Measurements from ENCODE around the gene DEPDC5.

Gene DEPDC5

DNA sequence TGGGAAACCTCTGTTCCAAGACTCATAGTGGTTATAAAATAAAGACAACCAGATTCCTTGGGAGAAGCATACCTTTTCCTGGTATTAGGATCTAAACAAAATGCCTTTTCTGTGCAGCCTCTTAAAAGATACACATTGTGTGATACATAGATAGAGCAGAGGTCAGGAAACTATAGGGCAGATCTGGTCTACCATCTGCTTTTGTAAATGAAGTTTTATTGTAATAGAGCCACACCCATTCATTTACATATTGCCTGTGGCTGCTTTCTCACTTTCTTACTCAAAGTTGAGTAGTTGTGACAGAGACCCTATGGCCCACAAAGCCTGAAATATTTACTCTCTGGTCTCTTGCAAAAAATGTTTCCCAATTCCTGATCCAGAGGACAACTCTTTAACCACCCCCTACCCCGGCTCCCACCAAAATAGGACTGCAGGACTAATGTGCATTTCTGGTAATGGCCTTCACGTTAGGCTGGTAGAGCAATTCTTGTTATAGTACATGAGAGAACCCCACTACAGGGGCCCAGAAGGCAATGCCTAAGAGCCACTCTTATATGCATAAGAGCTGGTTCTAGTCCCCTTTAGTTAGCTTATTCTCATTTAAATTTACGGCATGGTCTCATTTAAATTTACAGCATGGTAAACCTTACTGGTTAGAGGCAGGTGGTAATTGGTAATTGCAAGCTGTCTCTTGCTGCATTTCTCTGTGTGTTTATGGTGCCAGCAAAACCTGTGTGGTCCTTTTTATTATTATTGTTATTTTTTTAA lies 113.8 kb downstream of the DEPDC5 start:
- Histone ChIP-seq H3K4me3 (ENCODE audit: low read length) (no peak overlapping the region), H3K27me3 (ENCODE audit: control insufficient read depth, insufficient read depth, low read length) (no peaks in the 10 kb centered on the region), H3K36me3 (ENCODE audit: control insufficient read depth, insufficient read depth, low read length) (no peaks in the 10 kb centered on the region), H3K4me1 (ENCODE audit: control insufficient read depth, insufficient read depth, low read length) (no peaks in the 10 kb centered on the region), H3K9me3 (ENCODE audit: control insufficient read depth, low read length) (no peaks in the 10 kb centered on the region), H3K9ac (ENCODE audit: low read length) (no peak overlapping the region)

DNA sequence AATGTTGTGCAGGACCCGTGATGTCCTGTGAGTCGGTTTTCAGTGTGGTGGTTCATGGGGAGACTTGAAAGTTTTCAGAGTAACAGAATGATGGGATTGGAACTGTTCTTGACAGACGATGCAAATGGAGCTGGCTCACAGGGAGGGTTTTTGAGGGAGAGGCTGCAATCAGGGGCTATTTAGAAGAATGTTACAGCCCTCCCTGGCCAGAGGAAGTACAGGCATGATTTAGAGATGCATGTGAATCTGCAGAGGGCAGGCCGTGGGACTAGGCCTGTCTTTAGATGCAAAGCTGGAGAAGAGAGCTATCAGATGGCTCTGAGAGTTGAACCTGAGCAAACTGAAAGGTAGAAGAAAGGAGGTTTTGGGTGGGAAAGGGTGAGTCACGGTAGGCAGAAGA lies 115.9 kb downstream of the DEPDC5 start:
- Histone ChIP-seq H3K4me3 (ENCODE audit: low read length) (no peak overlapping the region), H3K36me3 (ENCODE audit: control insufficient read depth, insufficient read depth, low read length) (no peaks in the 10 kb centered on the region), H3K27me3 (ENCODE audit: control insufficient read depth, insufficient read depth, low read length) (no peaks in the 10 kb centered on the region), H3K9ac (ENCODE audit: low read length) (no peak overlapping the region), H3K4me1 (ENCODE audit: control insufficient read depth, insufficient read depth, low read length) (no peaks in the 10 kb centered on the region), H3K9me3 (ENCODE audit: control insufficient read depth, low read length) (no peaks in the 10 kb centered on the region)

DNA sequence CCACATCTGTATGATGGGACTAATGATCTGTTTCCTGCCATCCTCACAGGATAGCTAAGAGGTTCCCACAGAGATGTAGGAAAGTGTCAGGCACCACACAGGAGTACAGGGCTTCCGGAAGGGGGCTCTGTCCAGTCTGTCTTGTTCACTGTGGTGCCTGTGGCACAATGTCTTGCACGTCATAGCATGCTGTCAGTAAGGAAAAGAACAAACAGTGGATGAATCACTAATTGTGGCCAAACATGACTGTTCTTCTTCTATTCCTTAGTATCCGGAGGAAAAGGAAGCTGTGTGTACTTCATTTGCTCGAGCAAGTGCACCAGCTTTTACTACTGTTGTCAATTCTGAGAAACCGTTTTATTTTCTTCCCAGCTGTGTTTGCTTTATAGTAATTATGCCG lies 117.1 kb downstream of the DEPDC5 start:
- Histone ChIP-seq H3K27me3 (ENCODE audit: control insufficient read depth, insufficient read depth, low read length) (no peaks in the 10 kb centered on the region), H3K9me3 (ENCODE audit: control insufficient read depth, low read length) (no peaks in the 10 kb centered on the region), H3K9ac (ENCODE audit: low read length) (no peak overlapping the region), H3K4me1 (ENCODE audit: control insufficient read depth, insufficient read depth, low read length) (no peaks in the 10 kb centered on the region), H3K4me3 (ENCODE audit: low read length) (no peak overlapping the region), H3K36me3 (ENCODE audit: control insufficient read depth, insufficient read depth, low read length) (no peaks in the 10 kb centered on the region)

GRCh38 chr22:31871480-31871879 lies 117.7 kb downstream of the DEPDC5 start:
- H3K27me3 ChIP-seq (ENCODE audit: control insufficient read depth, insufficient read depth, low read length) = no peaks in the 10 kb centered on the region

DNA sequence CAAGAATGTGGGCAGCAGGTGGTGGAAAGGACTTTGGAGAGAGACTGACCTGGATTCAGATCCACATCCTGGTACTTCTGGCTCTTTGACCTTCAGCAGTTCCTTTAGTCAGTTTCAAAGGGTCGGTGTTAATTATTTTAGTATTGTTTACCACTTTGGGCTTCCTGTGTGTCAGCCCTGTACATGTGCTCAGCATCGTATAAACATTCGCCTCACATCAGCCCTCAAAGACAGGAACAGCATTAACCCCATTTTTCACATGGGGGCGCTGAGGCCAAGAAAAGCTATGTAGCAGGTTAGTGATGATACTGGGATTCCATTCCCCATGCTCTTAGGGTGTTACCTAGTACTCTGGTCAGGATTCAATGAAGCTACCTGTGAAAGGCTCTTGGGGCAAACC lies 118.4 kb downstream of the DEPDC5 start:
- H3K4me1 ChIP-seq (ENCODE audit: control insufficient read depth, insufficient read depth, low read length) = no peaks in the 10 kb centered on the region
- H3K9ac ChIP-seq (ENCODE audit: low read length) = no peak overlapping the region
- H3K27me3 ChIP-seq (ENCODE audit: control insufficient read depth, insufficient read depth, low read length) = no peaks in the 10 kb centered on the region
- H3K9me3 ChIP-seq (ENCODE audit: control insufficient read depth, low read length) = no peaks in the 10 kb centered on the region
- H3K36me3 ChIP-seq (ENCODE audit: control insufficient read depth, insufficient read depth, low read length) = no peaks in the 10 kb centered on the region
- no peak overlapping the region for H3K4me3 ChIP-seq (ENCODE audit: low read length)

More at GRCh38 chr22:31871480-31871879, 117.7 kb downstream of the DEPDC5 start:
- Histone ChIP-seq H3K9ac (ENCODE audit: low read length) (no peak overlapping the region), H3K9me3 (ENCODE audit: control insufficient read depth, low read length) (no peaks in the 10 kb centered on the region), H3K4me1 (ENCODE audit: control insufficient read depth, insufficient read depth, low read length) (no peaks in the 10 kb centered on the region), H3K4me3 (ENCODE audit: low read length) (no peak overlapping the region), H3K36me3 (ENCODE audit: control insufficient read depth, insufficient read depth, low read length) (no peaks in the 10 kb centered on the region)

GRCh38 chr22:31874821-31875220 lies 121.0 kb downstream of the DEPDC5 start:
- Histone ChIP-seq H3K27me3 (ENCODE audit: control insufficient read depth, insufficient read depth, low read length) (no peaks in the 10 kb centered on the region), H3K4me3 (ENCODE audit: low read length) (no peak overlapping the region), H3K36me3 (ENCODE audit: control insufficient read depth, insufficient read depth, low read length) (no peaks in the 10 kb centered on the region), H3K9me3 (ENCODE audit: control insufficient read depth, low read length) (no peaks in the 10 kb centered on the region), H3K9ac (ENCODE audit: low read length) (no peak overlapping the region), H3K4me1 (ENCODE audit: control insufficient read depth, insufficient read depth, low read length) (no peaks in the 10 kb centered on the region)

GRCh38 chr22:31876156-31876920 lies 122.5 kb downstream of the DEPDC5 start:
- no peak overlapping the region for H3K4me3 ChIP-seq (ENCODE audit: low read length)
- H3K9me3 ChIP-seq (ENCODE audit: control insufficient read depth, low read length) = no peaks in the 10 kb centered on the region
- H3K9ac ChIP-seq (ENCODE audit: low read length) = no peak overlapping the region
- H3K4me1 ChIP-seq (ENCODE audit: control insufficient read depth, insufficient read depth, low read length) = peaks cover 5% of the 10 kb centered on the region
- no peaks in the 10 kb centered on the region for H3K27me3 ChIP-seq (ENCODE audit: control insufficient read depth, insufficient read depth, low read length)
- no peaks in the 10 kb centered on the region for H3K36me3 ChIP-seq (ENCODE audit: control insufficient read depth, insufficient read depth, low read length)

DNA sequence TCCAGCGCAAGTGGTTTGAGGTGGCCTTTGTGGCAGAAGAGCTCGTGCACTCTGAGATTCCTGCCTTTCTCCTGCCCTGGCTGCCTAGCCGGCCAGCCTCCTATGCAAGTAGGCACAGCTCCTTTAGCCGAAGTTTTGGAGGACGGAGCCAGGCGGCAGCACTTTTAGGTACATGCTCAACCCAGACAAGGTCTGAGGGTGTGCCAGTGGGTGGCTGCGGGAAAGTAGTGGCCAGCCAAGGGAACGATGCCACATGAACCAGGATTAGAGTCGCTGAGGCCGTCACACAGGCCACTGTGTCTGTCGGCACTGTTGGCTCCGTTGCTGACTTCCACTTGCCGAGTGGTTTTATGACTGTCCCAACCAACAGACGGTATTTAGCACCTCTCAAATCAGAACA lies 125.8 kb downstream of the DEPDC5 start:
- Histone ChIP-seq H3K27me3 (ENCODE audit: control insufficient read depth, insufficient read depth, low read length) (no peaks in the 10 kb centered on the region), H3K36me3 (ENCODE audit: control insufficient read depth, insufficient read depth, low read length) (no peaks in the 10 kb centered on the region)

DNA sequence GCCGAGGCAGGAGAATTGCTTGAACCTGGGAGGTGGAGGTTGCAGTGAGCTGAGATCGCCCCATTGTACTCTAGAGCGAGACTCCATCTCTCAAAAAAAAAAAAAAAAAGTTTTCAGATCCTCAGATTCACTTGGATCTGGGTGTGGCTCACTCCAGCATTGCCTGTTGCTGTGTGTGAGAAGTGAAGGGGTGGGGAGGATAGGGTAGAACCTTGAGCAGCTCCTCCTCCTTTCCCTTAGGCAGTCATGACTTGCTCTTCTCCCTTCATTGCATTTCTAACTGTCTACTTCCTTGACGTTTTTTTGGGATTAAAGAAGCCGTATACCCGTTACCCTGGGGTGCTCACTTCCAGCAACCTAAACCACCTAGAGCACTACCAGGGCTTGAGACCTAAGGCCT lies 127.4 kb downstream of the DEPDC5 start:
- no peaks in the 10 kb centered on the region for H3K36me3 ChIP-seq (ENCODE audit: control insufficient read depth, insufficient read depth, low read length)

More for the DNA sequence above, 125.8 kb downstream of the DEPDC5 start:
- H3K4me3 ChIP-seq (ENCODE audit: low read length) = no peak overlapping the region
- H3K9ac ChIP-seq (ENCODE audit: low read length) = no peak overlapping the region
- no peaks in the 10 kb centered on the region for H3K9me3 ChIP-seq (ENCODE audit: control insufficient read depth, low read length)
- peaks cover 16% of the 10 kb centered on the region for H3K4me1 ChIP-seq (ENCODE audit: control insufficient read depth, insufficient read depth, low read length)

DNA sequence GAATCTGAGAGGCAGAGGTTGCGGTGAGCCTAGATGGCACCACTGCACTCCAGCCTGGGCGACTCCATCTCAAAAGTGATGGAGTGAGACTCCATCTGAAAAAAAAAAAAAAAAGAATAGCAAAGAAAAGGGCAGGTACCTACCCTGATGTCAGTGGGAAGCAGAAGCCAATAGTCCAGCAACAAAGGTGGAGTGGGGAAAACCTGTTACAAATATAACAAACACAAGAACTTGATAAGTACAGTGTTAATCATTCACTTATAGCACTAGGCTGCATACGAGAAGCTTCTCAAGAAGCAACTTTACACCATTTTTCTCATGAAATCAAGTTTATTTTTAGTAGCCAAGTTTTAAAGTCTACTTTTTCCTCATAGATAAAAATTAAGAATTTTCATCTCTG lies 128.0 kb downstream of the DEPDC5 start:
- Histone ChIP-seq H3K4me3 (ENCODE audit: low read length) (no peak overlapping the region), H3K9ac (ENCODE audit: low read length) (no peak overlapping the region), H3K9me3 (ENCODE audit: control insufficient read depth, low read length) (no peaks in the 10 kb centered on the region), H3K4me1 (ENCODE audit: control insufficient read depth, insufficient read depth, low read length) (peaks cover 16% of the 10 kb centered on the region), H3K36me3 (ENCODE audit: control insufficient read depth, insufficient read depth, low read length) (no peaks in the 10 kb centered on the region), H3K27me3 (ENCODE audit: control insufficient read depth, insufficient read depth, low read length) (no peaks in the 10 kb centered on the region)

More for the DNA sequence above, 127.4 kb downstream of the DEPDC5 start:
- H3K9ac ChIP-seq (ENCODE audit: low read length) = no peak overlapping the region
- no peaks in the 10 kb centered on the region for H3K9me3 ChIP-seq (ENCODE audit: control insufficient read depth, low read length)
- H3K4me1 ChIP-seq (ENCODE audit: control insufficient read depth, insufficient read depth, low read length) = peaks cover 16% of the 10 kb centered on the region
- no peaks in the 10 kb centered on the region for H3K27me3 ChIP-seq (ENCODE audit: control insufficient read depth, insufficient read depth, low read length)
- H3K4me3 ChIP-seq (ENCODE audit: low read length) = no peak overlapping the region

DNA sequence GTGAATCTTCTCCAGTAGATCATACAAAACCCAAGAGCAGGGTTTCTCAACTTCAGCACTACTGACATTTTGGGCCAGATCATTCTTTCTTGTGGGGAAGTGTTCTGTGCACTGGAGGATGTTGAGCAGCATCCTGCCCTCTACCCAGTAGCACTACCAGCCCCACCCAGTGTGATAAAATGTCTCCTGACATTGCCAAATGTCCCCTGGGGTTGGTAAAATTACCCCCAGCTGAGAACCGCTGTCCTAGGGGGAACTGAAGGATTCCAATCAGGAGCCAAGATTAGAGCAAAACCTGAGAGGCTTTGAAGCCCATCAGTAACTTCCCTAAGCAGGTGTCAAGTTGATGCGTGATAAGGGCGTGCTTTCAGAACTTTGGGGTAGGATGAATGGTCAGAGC lies 129.2 kb downstream of the DEPDC5 start:
- Histone ChIP-seq H3K4me1 (ENCODE audit: control insufficient read depth, insufficient read depth, low read length) (peaks cover 16% of the 10 kb centered on the region), H3K4me3 (ENCODE audit: low read length) (no peak overlapping the region), H3K27me3 (ENCODE audit: control insufficient read depth, insufficient read depth, low read length) (no peaks in the 10 kb centered on the region), H3K9ac (ENCODE audit: low read length) (no peak overlapping the region), H3K36me3 (ENCODE audit: control insufficient read depth, insufficient read depth, low read length) (no peaks in the 10 kb centered on the region), H3K9me3 (ENCODE audit: control insufficient read depth, low read length) (no peaks in the 10 kb centered on the region)

GRCh38 chr22:31883989-31884388 lies 130.2 kb downstream of the DEPDC5 start:
- Histone ChIP-seq H3K9me3 (ENCODE audit: control insufficient read depth, low read length) (no peaks in the 10 kb centered on the region), H3K27me3 (ENCODE audit: control insufficient read depth, insufficient read depth, low read length) (no peaks in the 10 kb centered on the region), H3K36me3 (ENCODE audit: control insufficient read depth, insufficient read depth, low read length) (no peaks in the 10 kb centered on the region), H3K9ac (ENCODE audit: low read length) (no peak overlapping the region), H3K4me3 (ENCODE audit: low read length) (no peak overlapping the region), H3K4me1 (ENCODE audit: control insufficient read depth, insufficient read depth, low read length) (peaks cover 16% of the 10 kb centered on the region)
